Activated CD4-positive, CD25-positive, alpha-beta regulatory T cell (primary cell): ENCODE measurements around the gene PTPN6.

ENCODE experiments used
- DNase-seq, 4 experiments: peaks; one replicate each; lab custom pipeline; 2025; lab: John Stamatoyannopoulos, UW

The PTPN6 gene

GRCh38 chr12:6970096-6970527 lies 19.0 kb downstream of the PTPN6 start:
- DNase-seq, result no peak

GRCh38 chr12:6974180-6974579 lies 23.0 kb downstream of the PTPN6 start:
- no peak for DNase-seq

DNA sequence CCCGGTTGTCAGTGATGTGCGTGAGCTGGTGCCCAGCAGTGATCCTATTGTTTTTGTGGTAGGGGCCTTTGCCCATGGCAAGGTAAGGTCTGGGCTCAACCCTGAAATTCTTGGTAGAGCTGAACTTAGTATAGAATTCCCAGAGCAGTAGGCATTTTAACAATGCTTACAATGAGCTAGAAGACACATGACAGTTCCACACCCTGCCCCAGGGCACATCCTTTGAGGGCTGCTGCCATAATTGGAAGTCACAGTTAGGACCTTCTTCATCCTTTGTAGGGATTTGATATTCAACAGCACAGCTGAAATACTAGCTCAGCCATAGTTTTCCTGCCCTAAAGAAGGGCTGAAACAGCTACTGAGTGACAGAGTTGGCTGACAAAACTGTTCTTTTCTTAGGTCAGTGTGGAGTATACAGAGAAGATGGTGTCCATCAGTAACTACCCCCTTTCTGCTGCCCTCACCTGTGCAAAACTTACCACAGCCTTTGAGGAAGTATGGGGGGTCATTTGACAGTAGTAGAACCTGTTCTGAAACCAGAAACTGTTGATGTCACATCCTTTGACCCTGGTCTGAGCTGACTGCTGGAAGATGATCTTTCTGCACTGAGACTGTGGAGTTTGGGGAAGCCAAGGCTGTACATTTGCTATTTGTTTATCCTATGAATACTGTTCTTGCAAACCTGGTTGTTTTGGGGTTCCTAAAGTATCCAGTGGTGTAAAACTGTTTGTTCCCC lies 24.3 kb downstream of the PTPN6 start:
- no peak for DNase-seq

DNA sequence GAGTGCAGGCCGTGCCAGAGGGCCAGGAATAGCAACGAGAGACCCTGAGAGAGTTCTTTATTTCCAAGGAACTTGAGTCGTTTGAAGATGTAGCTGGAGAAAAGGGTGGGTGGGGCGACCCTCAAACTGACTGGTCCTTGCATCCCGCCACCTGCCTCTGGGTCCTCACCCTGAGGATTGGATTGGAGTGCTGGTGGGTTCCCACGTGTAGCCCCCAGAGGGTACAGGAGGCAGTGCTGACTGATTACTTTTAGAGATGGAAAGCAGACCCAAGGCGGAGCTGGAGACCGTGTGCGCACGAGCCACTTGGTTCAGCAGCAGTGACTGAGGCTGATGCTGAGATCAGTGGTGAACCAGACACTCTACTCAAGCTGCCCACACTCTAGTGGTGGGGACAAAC lies 26.5 kb downstream of the PTPN6 start:
- no peak for DNase-seq

- no peak for DNase-seq
These were observed 27.0 kb downstream of the PTPN6 start for GRCh38 chr12:6978188-6978587.

DNA sequence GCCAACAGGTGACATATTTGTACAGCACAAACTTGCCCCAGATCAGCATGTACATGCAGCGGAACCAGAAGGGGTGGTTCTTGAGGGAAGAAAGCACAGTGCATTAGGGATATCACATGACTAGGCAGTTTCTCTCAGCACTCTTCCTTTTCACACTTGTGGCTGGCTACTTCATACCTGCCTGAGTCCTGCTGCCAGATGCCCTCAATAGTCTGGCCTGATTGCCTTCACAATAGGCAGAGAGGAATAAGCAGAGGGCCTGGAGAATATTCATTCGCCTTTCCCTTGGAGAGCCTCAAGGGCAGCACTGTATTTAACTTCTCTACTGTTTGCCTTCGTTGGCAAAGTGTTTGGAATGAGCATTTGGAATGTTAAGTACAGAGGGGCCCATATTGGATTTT lies 27.5 kb downstream of the PTPN6 start:
- DNase-seq, result no peak

DNA sequence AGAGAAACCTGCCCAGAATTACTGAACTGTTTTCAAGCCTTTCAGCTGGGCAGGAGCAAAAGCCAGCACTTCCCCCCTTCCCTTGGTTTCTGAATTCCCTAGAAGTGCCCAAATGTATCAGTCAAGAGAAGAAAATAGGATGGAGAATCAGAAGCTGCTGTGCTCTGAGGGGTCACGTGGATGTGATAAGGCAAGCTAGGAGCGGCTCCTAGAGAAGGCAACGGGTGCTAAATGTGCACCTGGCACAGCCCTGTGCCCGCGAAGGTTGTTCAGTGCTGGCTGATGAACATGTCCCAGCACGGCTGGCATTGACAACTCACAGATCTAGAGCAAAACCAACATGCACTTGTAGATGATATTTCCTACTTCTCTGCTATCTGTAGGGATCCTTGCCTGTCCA lies 27.9 kb downstream of the PTPN6 start:
- DNase-seq, result no peak

GRCh38 chr12:6979453-6979852 lies 28.3 kb downstream of the PTPN6 start:
- no peak for DNase-seq

DNA sequence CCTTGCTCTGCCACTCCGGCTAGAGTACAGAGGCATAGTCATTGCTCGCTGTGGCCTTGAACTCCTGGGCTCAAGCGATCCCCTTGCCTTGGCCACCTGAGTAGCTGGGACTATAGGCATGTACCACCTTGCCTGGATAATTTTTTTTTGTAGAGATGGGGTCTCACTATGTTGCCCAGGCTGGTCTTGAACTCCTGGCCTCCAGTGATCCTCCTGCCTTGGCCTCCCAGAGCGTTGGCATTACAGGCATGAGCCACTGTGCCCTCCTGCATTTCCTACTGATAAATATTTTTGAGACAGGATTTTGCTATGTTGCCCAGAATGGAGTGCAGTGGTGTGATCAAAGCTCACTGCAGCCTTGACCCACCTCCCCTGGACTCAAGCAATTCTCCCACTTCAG lies 28.9 kb downstream of the PTPN6 start:
- no peak for DNase-seq

DNA sequence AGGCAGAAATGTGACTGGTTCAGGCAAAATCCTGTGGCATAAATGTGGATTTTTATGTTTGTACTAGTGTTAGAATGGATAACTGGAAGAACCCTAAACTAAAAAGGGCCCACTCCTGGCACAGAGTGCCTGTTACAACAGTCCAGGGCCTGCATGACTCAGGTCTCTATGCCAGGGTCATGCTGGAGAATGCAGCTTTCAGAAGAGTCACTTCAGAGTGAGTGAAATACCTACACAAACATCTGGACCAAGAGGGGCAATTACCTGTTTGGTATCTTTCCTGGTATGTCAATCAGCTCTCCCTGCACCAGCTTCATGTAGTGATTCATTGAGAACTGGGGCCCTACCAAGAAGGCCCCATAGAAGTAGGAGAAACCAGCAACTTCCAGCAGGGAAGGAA lies 29.6 kb downstream of the PTPN6 start:
- DNase-seq, result no peak

DNA sequence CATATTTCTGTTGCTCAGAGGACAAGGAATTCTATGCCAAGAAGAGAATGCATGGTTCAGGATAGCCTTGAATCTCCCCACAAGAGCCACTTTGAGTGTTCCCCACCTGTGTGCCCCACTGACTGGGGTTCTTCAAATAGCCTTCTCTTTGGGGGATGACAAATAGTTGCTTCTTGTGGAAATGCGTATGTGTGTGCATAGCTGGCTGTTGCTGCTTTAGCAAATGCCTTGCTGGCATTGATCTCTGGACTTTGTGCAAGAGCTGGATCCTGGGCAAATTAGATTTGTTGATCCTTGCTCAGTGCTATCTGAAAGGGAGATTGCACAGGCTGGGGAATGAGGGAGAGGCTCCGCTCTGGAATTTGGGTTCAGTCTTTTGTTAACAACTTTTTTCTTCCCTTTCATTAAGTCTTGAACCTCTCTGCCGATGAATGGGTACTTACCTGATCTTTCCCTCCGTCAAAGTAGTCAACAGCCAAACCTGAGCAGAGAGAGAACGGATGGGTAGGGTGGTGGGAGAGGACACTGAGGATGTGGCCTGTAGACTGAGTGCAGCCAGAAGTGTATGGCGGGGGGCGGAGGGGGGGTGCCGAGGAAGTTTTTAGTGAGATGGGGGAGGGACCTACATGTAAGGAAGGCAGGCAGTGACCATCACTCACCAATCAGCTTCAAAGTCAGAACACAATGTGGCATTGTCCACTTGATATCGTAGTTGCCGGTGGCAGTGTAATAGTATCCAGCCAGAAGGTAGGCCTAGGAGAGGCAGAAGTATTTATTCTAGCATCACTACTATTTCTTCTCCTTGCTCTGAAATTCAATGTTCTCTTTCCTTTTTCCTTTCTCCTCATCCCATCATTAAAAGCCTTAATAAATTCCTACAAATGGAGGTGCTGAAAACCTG lies 30.2 kb downstream of the PTPN6 start:
- DNase-seq, result no peak

- DNase-seq, result no peak
These were observed 31.4 kb downstream of the PTPN6 start for GRCh38 chr12:6982532-6982931.

- no peak for DNase-seq
These were observed 36.9 kb downstream of the PTPN6 start for GRCh38 chr12:6987956-6988553.

- no peak for DNase-seq
These were observed 44.9 kb downstream of the PTPN6 start for GRCh38 chr12:6996040-6996441.

DNA sequence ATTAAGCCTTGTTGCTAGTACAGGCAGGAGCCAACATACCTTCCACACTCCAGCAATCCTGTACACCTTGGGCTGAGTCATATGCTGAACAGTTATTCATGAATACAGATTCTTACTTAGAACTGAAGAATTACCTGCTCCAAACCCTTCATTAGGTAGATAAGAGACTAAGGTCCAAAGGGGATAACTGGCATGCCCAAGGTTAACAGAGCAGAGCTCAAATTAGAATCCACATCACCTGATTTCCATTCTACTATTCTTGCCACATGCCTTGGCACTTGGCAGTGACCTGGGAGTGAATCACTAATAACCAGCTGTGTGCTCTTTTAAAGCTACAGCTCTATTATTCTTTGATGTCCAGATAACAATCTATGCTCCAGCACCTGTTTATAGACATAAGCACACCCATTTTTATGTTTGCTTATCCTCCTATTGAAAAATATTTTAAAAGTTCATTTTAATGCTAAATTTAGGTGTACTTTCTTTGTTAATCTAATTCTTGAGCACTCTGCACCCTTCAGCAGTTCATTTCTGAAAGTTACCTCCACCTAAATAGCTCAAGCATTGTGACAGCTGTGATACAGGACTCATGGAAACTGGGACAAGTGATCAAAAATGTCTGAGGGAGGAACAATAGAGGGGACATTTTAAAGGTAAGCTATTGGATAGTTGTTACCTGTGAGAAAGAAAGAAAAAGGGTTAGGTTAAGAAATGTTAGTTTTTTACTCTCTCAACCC lies 47.7 kb downstream of the PTPN6 start:
- no peak for DNase-seq

DNA sequence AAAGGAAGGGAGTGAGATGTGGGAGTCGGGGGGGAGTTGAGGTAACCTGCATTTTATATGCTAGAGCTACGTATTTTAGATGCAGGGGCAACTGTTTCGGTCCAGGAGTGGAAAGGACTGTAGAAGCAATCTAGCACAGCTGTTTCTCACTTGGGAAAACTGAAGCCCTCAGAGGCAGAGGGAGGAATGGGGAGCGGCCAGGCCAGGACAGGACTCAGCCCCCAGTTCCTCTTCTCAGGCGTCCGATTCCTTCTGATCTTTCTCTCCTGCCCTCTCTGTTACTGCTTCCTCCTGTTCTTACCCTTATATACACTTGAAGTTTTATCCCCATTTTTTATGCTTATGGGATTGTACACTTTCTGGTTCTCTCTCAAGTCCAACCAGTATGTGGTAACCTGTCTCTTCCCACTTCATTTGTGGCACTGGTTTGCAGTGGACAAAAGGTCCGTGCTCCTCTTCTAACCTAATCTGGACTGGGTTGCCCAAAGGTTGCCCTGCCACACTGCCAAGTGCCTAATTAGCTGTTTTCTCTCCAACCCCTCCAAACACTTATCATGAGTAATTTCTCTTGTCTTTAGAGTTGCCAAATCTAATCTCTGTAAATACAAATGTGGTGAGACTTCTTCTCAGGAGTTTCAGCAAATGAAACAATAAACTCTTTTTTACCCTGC lies 50.9 kb downstream of the PTPN6 start:
- DNase-seq, result no peak

- no peak for DNase-seq
These were observed 53.2 kb downstream of the PTPN6 start for GRCh38 chr12:7004287-7004803.

DNA sequence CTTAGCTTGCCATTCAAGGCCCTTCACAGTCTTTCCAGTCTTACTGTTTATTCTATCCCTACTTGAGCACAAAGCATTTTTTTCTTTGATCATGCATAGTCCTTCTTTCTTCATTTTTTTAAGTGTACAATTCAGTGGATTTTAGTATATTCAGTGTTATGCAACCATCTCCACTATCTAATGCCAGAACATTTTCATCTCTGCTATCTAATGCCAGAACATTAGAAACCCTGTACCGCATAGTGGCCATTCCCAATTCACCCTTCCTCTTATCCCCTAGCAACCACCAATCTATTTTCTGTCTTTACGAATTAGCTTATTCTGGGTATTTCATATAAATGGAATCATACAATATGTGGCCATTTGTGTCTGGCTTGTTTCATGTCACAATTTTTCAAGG lies 53.7 kb downstream of the PTPN6 start:
- DNase-seq, result no peak

GRCh38 chr12:7005311-7005710 lies 54.2 kb downstream of the PTPN6 start:
- DNase-seq, result no peak

GRCh38 chr12:7006639-7007038 lies 55.5 kb downstream of the PTPN6 start:
- no peak for DNase-seq

DNA sequence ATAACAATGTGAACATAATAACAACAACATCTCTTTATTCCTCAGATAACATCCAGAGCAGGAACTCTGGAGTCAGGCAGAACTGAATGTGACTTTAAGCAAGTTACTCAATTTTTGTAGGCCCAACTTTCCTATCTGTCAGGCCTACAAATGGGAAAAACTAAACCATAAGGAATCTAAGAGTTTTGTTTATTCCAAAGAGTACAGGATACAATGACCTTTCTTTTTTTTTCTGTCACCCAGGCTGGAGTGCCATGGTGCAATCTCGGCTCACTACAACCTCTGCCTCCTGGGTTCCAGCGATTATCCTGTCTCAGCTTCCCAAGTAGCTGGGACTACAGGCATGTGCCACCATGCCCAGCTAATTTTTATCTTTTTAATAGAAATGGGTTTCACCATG lies 57.7 kb downstream of the PTPN6 start:
- no peak for DNase-seq
